Astrocyte of the spinal cord (primary cell): ENCODE results near the gene CCM2.
A peak's percentile ranks its signal among the peaks of the same experiment; 100 is the strongest.

Experiments
- DNase-seq: peaks from one replicate; pipeline ENCODE4 v3.0.0; 2011; ENCODE audit warnings: low read depth, low spot score
- H3K4me3 ChIP-seq: 2 replicates; pipeline ENCODE4 v1.5.1; 2011; ENCODE audit warnings: low read depth, mild to moderate bottlenecking, low read length, moderate library complexity
- CTCF ChIP-seq: IDR thresholded peaks from 2 replicates; pipeline ENCODE4 v1.5.1; 2012; ENCODE audit warnings: low read depth, mild to moderate bottlenecking, low read length, inconsistent platforms
- in situ Hi-C: cut with HindIII; loops from 2 replicates; pipeline ENCODE4 v1.10.0; 2017; ENCODE audit warnings: low sequenced_read_pairs

Gene CCM2

GRCh38 chr7:44994877-44995554, 5.0 kb upstream of the CCM2 start:
- no peak for DNase-seq
- in situ Hi-C loops, result no loop called here
- TF ChIP-seq CTCF, result no peak
- H3K4me3 ChIP-seq, result no peak overlapping the region

GRCh38 chr7:44995555-44996493, 4.2 kb upstream of the CCM2 start:
- no peak for DNase-seq
- no peak overlapping the region for H3K4me3 ChIP-seq
- in situ Hi-C loops, result no loop called here

GRCh38 chr7:44998153-44998871, 1.7 kb upstream of the CCM2 start:
- no peak for DNase-seq
- no peak for TF ChIP-seq CTCF
- H3K4me3 ChIP-seq, result no peak overlapping the region
- in situ Hi-C loops, result no loop called here

More at GRCh38 chr7:44995555-44996493, 4.2 kb upstream of the CCM2 start:
- no peak for TF ChIP-seq CTCF

GRCh38 chr7:44999245-45000092, 532 bp upstream of the CCM2 start:
- in situ Hi-C loops, result no loop called here
- peak; percentile 100 for DNase-seq
- H3K4me3 ChIP-seq, result peak overlapping the region; percentile 65
- TF ChIP-seq CTCF, result no peak

GRCh38 chr7:45001138-45001694, 1.2 kb downstream of the CCM2 start:
- TF ChIP-seq CTCF, result no peak
- peak overlapping the region; percentile 80 for H3K4me3 ChIP-seq
- in situ Hi-C loops, result no loop called here
- no peak for DNase-seq

GRCh38 chr7:45001826-45002225, 1.8 kb downstream of the CCM2 start:
- no peak overlapping the region for H3K4me3 ChIP-seq
- no peak for TF ChIP-seq CTCF
- no peak for DNase-seq

More at GRCh38 chr7:45001826-45002225, 1.8 kb downstream of the CCM2 start:
- in situ Hi-C loops, result no loop called here
